HG03571 (cell line): ENCODE measurements around the gene RIOX2.

Source experiments
- ATAC-seq: cut with Tn5 transposase; IDR thresholded peaks from one replicate; pipeline ENCODE4 v1.9.1; 2021; ENCODE audit not compliant: unreplicated experiment

Gene RIOX2

GRCh38 chr3:97956051-97956450 is 16.2 kb downstream of the RIOX2 start:
- no peak for ATAC-seq

- ATAC-seq, result no peak
Measured at GRCh38 chr3:97954228-97954827, 17.9 kb downstream of the RIOX2 start.

- no peak for ATAC-seq
Measured at GRCh38 chr3:97952872-97953271, 19.4 kb downstream of the RIOX2 start.

- no peak for ATAC-seq
Measured at GRCh38 chr3:97952280-97952679, 20.0 kb downstream of the RIOX2 start.

- ATAC-seq, result no peak
Measured at GRCh38 chr3:97950360-97950759, 21.9 kb downstream of the RIOX2 start.

- no peak for ATAC-seq
Measured at GRCh38 chr3:97949743-97950142, 22.5 kb downstream of the RIOX2 start.

GRCh38 chr3:97949110-97949485 is 23.1 kb downstream of the RIOX2 start:
- no peak for ATAC-seq

GRCh38 chr3:97948351-97949109 is 23.7 kb downstream of the RIOX2 start:
- ATAC-seq, result no peak

GRCh38 chr3:97942801-97943546 is 29.3 kb downstream of the RIOX2 start:
- ATAC-seq, result no peak

- ATAC-seq, result no peak
Measured at GRCh38 chr3:97940034-97940433, 32.2 kb downstream of the RIOX2 start.

- ATAC-seq, result no peak
Measured at GRCh38 chr3:97939401-97939800, 32.8 kb downstream of the RIOX2 start.

GRCh38 chr3:97938444-97938843 is 33.8 kb downstream of the RIOX2 start:
- no peak for ATAC-seq

GRCh38 chr3:97937205-97937604 is 35.0 kb downstream of the RIOX2 start:
- ATAC-seq, result no peak

GRCh38 chr3:97935842-97936241 is 36.4 kb downstream of the RIOX2 start:
- ATAC-seq, result no peak

GRCh38 chr3:97934980-97935695 is 37.1 kb downstream of the RIOX2 start:
- no peak for ATAC-seq

- ATAC-seq, result no peak
Measured at GRCh38 chr3:97932387-97932801, 39.8 kb downstream of the RIOX2 start.

GRCh38 chr3:97931218-97931617 is 41.0 kb downstream of the RIOX2 start:
- no peak for ATAC-seq

GRCh38 chr3:97930018-97930417 is 42.2 kb downstream of the RIOX2 start:
- ATAC-seq, result no peak

- no peak for ATAC-seq
Measured at GRCh38 chr3:97928986-97929385, 43.2 kb downstream of the RIOX2 start.

- no peak for ATAC-seq
Measured at GRCh38 chr3:97927704-97928103, 44.5 kb downstream of the RIOX2 start.

- no peak for ATAC-seq
Measured at GRCh38 chr3:97917813-97918536, 54.3 kb downstream of the RIOX2 start.
